Inflammatory macrophage treated with lipopolysaccharide for 4 hours (primary cell): ENCODE measurements around the gene GPN2.
"Not testable (repeated sequence)": the region's sequence is repeated elsewhere in the genome, so short reads cannot be mapped to it uniquely, and the experiment has no call there.

Source experiments
- DNase-seq: peaks from one replicate; pipeline ENCODE4 v3.0.0-alpha.2; 2020

GPN2 gene

GRCh38 chr1:26900001-26900814 lies 10.1 kb upstream of the GPN2 start, which contains the start of gene GPATCH3:
TSS of gene GPATCH3 (minus strand) at chr1:26900467. CDS start at chr1:26900442, 25 bp downstream.
- peak; percentile 91 for DNase-seq

GRCh38 chr1:26897351-26897750 lies 7.3 kb upstream of the GPN2 start:
- DNase-seq, result no peak

GRCh38 chr1:26894263-26894662 lies 4.2 kb upstream of the GPN2 start:
- DNase-seq, result no peak

GRCh38 chr1:26890467-26890796 lies 349 bp upstream of the GPN2 start:
- no peak for DNase-seq

GRCh38 chr1:26888231-26888630 lies 1.9 kb downstream of the GPN2 start:
- no peak for DNase-seq

GRCh38 chr1:26887125-26887524 lies 3.0 kb downstream of the GPN2 start:
- DNase-seq, result peak; percentile 35

GRCh38 chr1:26882696-26883463 lies 7.2 kb downstream of the GPN2 start:
- no peak for DNase-seq

GRCh38 chr1:26881611-26882010 lies 8.5 kb downstream of the GPN2 start:
- not testable (repeated sequence) for DNase-seq

GRCh38 chr1:26879793-26880192 lies 10.3 kb downstream of the GPN2 start:
- DNase-seq, result no peak

GRCh38 chr1:26877326-26877725 lies 12.8 kb downstream of the GPN2 start:
- no peak for DNase-seq

GRCh38 chr1:26874896-26875295 lies 15.2 kb downstream of the GPN2 start:
- DNase-seq, result no peak

- not testable (repeated sequence) for DNase-seq
These were observed 17.0 kb downstream of the GPN2 start for GRCh38 chr1:26873097-26873496.

- DNase-seq, result peak; percentile 96
These were observed 25.2 kb downstream of the GPN2 start for GRCh38 chr1:26864610-26865480.

- DNase-seq, result no peak
These were observed 26.4 kb downstream of the GPN2 start for GRCh38 chr1:26863685-26864077.

GRCh38 chr1:26862781-26863684 lies 27.1 kb downstream of the GPN2 start, which contains the start of gene SFN:
TSS of gene SFN (plus strand) at chr1:26863149. CDS start at chr1:26863213, 64 bp downstream.
- peak; percentile 10 for DNase-seq

GRCh38 chr1:26861889-26862378 lies 28.1 kb downstream of the GPN2 start:
- no peak for DNase-seq

- DNase-seq, result no peak
These were observed 28.8 kb downstream of the GPN2 start for GRCh38 chr1:26861286-26861701.

- DNase-seq, result no peak
These were observed 31.0 kb downstream of the GPN2 start for GRCh38 chr1:26858891-26859640.

- no peak for DNase-seq
These were observed 31.9 kb downstream of the GPN2 start for GRCh38 chr1:26858160-26858559.

- no peak for DNase-seq
These were observed 32.5 kb downstream of the GPN2 start for GRCh38 chr1:26857473-26858060.
